Stimulated activated CD4-positive, alpha-beta T cell treated with anti-CD3 and anti-CD28 coated beads, TNF-alpha, amount 100 ng/mL, for 1 hour (primary cell): ENCODE data around the gene CDK5RAP2.
"Not testable (repeated sequence)": the region's sequence is repeated elsewhere in the genome, so short reads cannot be mapped to it uniquely, and the experiment has no call there.

Experiments
- DNase-seq, 3 donors: peaks; one replicate each; pipeline ENCODE4 v3.0.0-alpha.2; 2020; ENCODE audit warnings: low read depth in 3 of 3, low spot score in 1 of 3

Gene CDK5RAP2

DNA sequence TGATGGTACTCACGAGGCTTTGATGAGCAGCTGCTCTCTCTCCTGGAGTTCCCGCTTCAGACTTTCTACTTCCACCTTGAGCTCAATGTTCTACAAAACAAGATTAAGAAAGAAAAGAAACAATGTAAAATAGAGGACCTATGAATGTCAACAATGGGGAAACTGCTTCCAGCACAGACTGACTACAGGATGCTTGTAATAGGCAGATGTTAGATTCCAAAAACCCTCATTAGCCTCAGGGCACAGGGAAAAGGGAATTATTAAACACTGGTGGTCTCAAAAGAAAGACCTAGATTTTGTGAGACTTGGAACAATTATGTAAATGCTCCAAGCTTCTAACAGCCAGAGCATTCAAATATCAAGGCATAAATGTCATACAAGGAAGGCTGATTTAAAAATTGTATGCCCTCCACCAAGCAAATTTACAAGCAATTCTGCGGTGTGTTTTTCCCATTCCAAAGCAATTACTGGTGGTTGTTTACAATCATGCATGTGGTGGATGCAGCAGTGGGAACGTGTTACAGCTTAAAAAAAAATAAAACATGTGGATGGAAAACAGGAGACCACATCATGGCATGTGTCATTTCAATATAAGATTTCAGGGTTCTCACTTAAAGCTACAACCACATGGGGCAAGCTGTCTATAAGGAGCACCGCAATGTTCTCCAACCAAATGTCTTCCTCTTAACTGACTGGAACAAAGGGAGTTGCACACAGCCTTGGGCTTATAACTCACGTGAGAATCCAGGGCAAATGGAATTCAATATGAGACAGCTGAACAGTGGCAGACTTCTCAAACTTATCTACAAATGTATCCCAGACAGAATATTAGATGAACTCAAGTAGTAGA is 34.0 kb downstream of the CDK5RAP2 start:
- DNase-seq, result no peak

DNA sequence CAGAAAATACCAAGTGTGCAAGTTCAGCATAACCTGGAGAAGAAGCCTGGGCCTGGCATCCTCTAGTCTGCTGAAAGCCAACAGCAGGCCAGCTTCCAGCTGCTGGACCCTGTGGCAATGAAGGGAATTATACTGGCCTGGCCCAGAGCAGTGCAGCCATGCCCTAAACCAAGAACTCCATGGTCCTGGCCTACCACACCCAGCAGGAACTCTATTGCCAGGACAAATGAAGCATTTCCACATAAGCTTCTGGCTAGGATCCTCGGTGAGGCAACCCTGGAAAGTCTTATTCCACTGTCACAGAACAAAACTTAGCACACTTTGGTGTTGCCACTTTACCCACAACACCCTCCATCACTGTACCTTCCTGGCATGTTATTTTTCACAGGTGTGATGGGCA is 35.5 kb downstream of the CDK5RAP2 start:
- no peak for DNase-seq

DNA sequence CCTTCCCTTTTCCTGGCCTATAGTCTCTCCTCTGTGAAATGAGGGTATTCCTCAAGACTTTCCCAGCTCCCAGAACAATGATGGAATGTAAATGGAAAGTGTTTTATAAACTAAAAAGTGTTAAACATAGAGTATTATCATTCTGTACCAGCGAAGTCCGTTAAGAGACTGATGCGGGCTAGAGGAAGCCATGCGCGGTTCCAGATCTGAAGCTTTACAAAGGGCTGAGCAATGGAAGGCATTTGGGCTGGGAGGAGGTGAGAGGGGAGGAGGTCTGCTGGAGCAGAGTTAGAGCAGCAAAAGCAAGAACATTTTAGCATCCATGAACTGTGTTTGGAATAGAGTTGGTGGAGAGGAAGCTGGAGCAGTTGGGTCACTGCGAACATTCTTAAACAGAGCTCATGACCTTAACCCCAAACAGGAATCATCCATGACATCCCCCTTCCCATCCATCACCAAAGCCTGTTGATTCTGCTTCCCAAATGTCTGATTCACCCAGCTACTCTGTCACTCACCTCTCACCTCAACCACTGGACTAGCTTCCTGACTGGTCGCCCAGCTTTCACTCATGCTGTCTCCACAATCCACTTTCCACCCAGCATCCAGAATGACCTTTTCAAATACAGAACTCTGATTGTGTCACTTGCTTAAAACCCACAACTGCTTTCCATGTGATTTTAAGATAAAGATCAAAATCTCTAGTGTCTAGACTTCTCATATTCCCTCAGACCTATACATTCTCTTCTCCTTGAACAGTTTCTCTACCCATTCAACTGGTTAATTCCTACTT is 37.1 kb downstream of the CDK5RAP2 start:
- no peak for DNase-seq

DNA sequence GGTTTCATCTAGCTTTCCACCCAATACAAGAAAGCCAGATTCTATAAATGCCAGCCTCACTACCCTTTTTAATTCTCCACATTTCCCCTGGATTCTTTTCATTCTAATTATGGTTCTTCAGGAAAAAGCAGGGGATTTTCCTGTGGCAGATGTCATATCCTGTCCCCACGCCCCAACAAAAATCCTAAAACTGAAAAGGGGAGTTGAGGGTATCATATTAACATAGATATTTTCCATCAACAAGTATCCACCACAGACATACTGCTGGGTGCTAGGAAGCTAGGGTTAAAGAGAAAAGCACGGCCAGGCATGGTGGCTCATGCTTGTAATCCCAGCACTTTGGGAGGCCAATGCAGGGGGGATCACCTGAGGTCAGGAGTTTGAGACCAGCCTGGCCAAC is 38.0 kb downstream of the CDK5RAP2 start:
- no peak for DNase-seq

DNA sequence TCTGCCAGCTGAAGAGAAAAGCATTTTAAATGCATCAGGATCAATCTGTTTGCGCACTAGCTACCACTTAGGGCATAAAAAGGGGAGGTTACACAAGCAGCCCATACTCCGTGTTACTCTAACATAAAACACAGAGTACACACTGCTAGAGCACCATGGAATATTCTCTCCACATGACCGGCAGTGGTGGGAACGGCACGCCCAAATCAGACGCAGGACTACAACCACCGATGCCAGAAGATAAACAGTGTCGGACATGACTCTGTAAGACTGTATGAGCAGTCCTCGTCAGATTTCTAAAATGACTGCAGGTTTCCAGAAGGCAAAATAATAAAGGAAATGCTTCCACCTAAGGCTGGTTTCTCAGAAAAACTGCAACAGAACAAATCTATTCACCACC is 40.0 kb downstream of the CDK5RAP2 start:
- no peak for DNase-seq

DNA sequence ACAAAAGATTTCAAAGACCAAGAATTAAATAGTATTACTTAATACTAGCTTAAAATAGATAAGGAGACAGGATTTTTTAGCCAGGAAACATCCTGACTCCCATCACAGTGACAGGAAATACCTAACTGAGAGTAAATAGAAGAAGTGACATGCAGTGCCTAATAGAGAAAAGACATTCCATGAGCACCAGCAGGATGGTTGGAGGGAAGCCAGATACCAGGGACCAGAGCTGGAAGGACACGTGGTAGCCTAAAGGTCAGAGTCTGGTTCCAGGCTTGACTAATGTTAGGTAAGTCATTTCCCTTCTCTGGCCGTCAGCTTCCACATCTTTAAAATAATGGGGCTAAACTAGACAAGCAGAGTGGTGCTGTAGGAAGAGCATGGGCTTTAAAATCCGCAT is 41.6 kb downstream of the CDK5RAP2 start:
- no peak for DNase-seq

DNA sequence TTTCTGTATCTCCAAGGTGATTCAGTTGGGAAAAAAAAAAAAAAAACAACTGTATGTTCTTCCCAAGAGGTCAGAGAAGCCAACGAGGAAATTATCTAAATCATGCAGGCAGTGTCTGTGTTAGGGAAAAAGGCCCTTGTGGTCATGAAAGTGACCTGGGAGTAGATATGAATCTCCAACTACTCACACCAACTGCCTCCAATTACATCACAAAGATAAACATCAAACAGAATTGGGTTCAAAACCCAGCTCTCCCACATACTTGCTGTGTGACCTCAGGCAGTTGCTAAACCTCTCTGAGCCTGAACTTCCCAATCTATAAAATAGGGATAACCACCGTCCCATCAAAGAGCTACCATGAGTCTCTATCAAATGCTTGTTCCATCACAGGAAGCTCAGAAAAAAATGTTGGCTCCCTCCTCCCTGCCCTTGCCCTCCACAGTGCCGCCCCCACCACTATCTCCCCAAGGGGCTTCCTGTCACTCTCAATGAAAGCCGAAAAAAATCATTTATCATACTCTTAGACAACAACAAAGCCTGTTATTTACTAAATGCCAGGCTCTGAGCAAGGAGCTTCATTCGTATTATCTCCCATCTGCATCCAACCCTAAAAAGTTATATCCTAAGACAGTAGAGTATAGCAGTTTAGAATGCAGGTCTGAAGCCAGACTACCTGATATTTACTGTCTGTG is 42.9 kb downstream of the CDK5RAP2 start:
- DNase-seq, result no peak

DNA sequence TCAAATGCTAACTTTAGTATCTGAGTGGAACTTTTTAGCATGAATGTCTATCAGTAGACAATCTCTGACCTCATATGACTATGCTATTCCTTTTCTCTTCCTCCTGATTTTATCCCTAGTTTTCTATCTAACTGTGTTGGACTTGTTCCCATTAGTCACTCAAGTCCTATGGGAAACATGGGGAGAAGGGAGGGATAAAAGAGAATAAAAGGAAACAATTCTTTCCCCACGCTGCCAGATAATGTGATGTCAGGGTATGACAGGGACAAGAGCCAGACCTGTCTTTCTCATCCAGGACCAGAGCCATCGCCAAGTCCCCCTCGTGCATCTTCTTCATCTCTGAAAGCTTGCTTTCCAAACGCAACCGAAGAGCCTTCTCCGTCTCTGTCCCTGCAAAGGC is 43.9 kb downstream of the CDK5RAP2 start:
- no peak for DNase-seq

DNA sequence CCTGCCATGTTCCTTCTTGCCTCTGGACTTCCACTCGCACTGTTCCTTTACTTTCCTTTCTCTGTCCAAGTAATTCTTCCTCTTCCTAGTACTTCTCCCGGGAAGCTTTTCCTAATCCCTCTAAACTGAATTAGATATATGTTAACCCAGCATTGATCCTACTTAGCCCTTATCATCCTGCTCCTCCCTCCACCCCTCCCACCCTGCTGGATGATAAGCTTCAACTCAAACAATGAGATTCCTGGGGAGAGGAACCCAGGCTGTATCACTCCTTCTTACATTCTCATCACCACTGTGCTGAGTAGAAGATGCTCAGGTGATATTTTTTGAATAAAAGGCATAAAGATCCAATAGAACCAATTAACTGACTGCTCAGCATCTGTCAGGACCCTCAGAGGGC is 45.7 kb downstream of the CDK5RAP2 start:
- no peak for DNase-seq

DNA sequence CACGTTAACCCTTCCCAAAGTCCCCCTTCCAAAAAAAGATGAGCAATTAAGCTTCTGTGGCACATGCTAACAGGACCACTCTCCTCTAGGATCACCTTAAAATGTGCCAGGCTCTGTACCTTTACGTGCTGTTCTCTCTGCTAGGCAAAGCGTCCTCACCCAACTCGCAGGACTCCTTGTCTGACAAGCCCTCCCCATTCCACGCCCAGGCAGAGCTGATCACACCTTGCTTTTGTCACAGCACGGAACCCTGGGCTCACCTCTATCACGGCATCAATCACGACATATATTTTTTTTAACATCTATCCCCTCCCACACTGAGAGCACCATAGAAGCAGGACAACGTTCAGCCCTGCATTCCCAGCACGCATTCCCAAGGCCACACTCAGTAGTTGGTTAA is 47.1 kb downstream of the CDK5RAP2 start:
- no peak for DNase-seq

DNA sequence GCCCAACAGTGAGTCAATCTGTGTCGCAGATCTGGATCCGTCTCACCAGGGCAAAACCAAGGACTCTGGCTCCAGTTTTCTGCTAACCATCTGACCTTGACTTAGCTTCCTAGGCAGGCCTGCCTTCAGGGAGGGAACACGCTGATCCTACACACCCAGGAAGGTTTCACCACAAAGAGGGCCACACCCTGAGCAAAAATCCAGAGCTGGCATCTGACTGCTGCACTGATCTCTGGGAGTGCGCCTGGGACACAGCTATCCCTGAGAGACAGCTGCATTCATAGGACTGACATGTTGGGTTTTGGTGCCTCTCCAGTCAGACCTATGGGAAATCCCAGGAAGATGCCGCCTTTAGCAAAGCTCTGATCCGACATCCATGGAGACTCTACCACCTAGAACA is 47.5 kb downstream of the CDK5RAP2 start:
- DNase-seq, result no peak

DNA sequence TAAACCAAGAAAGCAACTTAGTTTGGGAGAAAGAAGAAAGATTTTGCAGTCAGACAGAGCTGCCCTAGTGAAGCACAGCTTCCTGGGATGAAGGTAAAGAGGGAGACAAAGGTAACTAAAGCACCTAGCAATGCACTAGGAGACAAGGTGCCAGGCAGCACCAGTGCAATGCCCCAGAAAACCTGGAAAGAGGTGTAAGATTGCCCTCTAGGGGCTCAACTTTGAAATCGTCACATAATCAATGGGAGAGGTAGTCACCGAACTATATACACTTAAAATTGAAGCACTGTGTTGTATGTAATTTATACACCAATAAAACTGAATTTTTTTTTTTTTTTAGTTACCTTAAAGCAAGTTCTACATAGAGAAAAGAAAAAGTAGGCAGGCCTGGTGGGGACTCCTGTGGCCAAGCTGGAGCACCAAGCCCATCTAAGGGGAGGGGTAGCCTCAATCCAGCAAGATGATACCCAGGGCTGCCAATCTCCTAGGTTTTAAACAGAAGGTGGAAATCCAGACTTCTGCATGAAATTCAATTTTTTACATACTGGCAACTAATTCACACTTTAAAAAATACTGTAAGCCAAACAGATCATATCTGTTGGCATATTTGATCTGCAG is 48.2 kb downstream of the CDK5RAP2 start:
- no peak for DNase-seq

DNA sequence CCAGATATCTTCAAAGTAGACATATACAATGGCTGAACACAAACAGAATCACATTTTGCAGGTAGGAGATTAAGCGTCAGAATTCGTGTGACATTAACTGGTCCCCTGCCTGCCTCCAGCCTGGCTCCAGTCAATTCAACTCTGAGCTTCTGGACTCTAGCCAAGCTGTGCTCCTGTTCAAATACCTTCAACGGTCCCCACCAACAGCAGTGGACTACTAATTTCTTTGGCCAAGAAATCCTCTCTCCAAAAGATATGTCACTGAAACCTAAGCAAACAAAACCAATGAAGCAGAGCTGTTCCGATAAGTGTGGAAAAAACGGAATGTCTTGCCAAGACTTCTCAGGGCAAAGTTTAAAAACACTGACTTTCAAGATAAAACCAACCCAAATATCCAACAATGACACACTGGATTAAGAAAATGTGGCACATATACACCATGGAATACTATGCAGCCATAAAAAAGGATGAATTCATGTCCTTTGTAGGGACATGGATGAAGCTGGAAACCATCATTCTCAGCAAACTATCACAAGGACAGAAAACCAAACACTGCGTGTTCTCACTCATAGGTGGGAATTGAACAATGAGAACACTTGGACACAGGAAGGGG is 49.6 kb downstream of the CDK5RAP2 start:
- DNase-seq, result not testable (repeated sequence)

DNA sequence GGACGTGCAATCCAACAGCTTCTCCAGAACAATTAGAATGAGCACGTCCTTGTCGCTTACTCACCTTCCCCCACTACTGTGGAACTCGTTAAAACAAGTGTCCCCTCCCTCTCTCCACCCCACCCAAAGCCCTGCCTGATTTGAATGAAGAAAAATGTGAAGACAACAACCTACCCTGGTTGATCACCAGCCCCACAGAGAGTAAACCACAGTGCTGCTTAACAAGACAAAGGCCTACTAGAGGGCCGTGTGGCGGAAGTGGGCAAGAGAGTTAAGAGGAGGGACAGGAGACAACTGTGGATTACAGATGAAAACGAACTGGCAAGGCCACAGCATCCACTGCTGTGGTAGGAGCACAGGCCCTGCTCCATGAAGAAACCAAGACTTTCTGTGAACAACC is 51.1 kb downstream of the CDK5RAP2 start:
- DNase-seq, result no peak

DNA sequence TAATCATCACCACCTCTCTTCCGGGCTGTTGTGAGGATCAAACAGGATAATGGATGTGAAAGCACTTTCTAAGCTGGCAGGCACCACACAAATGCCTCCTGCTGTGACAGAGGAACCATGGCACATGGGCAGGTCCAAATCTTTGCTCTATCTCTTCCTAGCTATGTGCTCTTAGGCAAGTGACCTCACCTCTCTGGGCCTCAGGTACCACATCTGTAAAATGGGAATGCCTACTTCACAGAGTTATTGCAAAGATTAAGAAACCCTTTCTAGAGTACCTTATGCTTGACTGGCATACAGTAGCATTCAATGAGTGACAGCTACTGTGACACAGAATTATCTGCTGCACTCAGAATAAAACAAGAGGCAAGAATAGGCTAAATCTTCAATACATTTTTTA is 51.6 kb downstream of the CDK5RAP2 start:
- no peak for DNase-seq

DNA sequence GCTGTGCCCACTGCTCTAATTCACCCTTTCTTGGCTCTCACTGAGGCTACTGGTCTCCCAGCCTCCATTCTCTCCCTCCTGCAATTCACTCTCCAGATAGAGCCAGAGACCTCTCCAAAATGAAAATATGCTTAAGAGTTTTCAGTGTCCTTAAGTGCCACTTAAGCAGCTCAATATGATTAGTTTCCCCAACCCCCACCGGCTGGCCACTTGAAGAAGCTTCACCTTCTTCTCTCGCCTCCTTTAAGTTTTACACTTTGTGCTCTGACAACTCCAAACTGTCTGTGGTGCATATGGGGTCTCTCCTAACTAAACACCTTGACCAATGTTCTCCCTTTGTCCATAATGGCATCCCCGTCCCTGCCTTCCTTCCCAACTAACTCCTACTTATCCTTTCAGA is 53.4 kb downstream of the CDK5RAP2 start:
- DNase-seq, result no peak

DNA sequence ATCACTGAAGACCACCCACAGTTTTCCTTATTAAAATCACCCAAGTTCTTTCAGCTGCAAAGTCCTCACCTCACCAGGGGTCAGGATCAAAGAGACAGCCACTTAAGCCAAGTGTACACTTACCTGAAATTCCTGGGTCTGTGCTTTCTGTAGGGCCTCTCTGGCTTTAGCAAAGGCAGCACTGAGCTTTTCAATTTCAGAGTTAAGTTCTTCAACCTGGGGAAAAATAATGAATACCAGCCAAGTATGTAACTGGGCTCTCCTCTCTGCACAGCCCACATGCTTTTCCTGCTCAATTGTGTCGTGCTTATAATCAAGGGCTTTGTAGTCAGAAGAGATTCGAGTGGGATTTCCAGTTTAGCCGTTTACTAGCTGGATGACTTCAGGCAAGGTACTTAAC is 55.1 kb downstream of the CDK5RAP2 start:
- DNase-seq, result no peak

DNA sequence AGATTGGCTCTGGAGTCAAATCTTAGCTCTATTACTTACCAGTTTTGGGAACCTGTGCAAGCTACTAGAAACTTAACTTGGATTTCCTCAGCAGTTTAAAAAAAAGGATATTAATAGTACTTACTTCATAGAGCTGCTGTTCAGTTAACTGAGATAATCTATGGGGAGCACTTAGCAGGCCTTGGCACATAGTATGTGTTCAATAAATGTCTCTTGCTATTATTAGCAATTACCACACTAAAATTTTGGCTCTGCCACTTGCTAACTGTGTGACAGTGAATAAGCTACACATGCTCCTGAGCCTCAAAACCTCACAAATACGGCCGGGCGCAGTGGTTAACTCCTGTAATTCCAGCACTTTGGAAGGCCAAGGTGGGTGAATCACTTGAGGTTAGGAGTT is 55.9 kb downstream of the CDK5RAP2 start:
- no peak for DNase-seq

DNA sequence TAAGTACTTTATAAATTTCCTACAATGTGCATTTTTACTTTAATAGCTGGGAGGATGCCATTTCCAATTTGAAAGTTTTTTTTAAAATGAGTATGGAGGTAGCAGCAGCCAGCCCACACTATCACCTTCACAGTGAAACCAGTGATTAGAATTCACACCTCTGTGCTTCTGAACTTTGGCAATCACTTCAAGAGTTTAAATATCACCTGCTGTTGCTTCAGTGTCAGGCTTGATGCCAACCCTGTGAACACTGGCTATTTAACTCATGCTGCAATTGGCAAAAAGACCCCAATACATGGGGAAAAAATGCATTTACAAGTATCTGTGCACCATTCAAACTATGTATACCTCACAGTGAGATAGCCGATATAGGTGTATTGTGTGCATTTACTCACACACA is 57.4 kb downstream of the CDK5RAP2 start:
- DNase-seq, result no peak

DNA sequence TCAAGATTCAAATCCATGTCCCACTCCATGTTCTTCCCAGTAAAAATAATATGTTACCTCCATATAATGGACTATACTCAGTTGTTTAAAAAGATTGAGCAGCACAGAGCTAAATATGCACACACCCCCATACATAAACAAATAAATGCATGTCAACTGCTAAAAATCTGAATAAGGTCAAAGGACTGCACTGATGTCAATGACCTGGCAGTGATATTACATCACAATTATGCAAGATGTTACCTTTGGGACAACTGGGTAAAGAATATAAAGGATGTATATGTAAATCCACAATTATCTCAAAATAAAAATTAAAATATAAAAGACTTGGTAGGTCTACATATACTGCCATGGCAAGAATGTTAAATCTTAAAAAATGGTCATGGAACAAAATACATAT is 57.9 kb downstream of the CDK5RAP2 start:
- DNase-seq, result no peak

DNA sequence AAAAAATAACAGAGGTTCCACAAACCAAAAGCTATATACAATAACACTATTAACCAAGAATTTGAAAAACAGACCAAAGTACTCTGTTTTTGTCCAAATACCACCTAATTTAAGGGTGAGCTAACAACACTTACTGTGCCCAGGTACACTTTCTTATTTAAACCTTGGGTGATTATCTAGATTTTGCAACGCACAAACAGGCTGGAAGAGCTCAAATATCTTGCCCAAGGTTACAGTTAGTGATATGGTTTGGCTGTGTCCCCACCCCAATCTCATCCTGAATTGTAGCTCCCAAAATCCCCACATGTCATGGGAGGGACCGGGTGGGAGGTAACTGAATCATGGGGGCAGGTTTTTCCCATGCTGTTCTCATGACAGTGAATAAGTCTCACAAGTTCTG is 58.9 kb downstream of the CDK5RAP2 start:
- DNase-seq, result no peak
